H1 (cell line): Measurements from ENCODE around the gene ENAH. TPM values are rescaled to one million over a fixed set of nuclear protein-coding genes. Genes with fewer than 3 reads are reported as not detected.

Experiments used
- CREB1 ChIP-seq: IDR thresholded peaks from 2 replicates; pipeline ENCODE4 v1.6.1; 2012; ENCODE audit warnings: inconsistent platforms
- KDM4A ChIP-seq: IDR thresholded peaks from one replicate; pipeline ENCODE4 v1.7.1; 2012; ENCODE audit warnings: low read depth, mild to moderate bottlenecking, moderate library complexity, low read length, inconsistent platforms; ENCODE audit not compliant: severe bottlenecking
- PHF8 ChIP-seq: fragments of 200-600 bp; sonication (generic); conservative IDR thresholded peaks from 2 replicates; pipeline ENCODE4 v1.7.1; 2012; ENCODE audit warnings: low read depth, mild to moderate bottlenecking, inconsistent platforms, low read length, moderate library complexity
- RFX5 ChIP-seq: IDR thresholded peaks from 2 replicates; pipeline ENCODE4 v1.6.1; 2011; ENCODE audit warnings: low read depth, low read length, improper control_type of control experiment, borderline replicate concordance
- USF2 ChIP-seq: IDR thresholded peaks from 2 replicates; pipeline ENCODE4 v1.6.1; 2011; ENCODE audit warnings: low read length, improper control_type of control experiment
- polyA plus RNA-seq, 7 experiments: library from polyadenylated mRNA; depleted of rRNA in 3 of 7; stranded (reverse) in 5 of 7; unstranded in 2 of 7; fragments of >200 nt in 5 of 7; fragments of 200-250 nt in 2 of 7; gene quantifications; 1 replicate in 5 of 7; 2 replicates in 1 of 7; 4 replicates in 1 of 7; pipeline versions ENCODE4 v1.2.1 to v1.2.3, GENCODE V29; 2011 to 2013; ENCODE audit warnings: missing spikeins in 2 of 7, mixed read lengths in 2 of 7
- total RNA-seq: library from RNA; stranded (reverse); fragmentation: NEBNext Ultra II Directional; extraction: Animal tissue kit (Norgen Biotek cat#: 25700); gene quantifications from 2 replicates; pipeline ENCODE4 v1.2.1, GENCODE V29; 2021

The ENAH gene
- total and polyA plus RNA-seq, 2 of the 8 experiments (the other 6 are each of a cell fraction or from before 2014, with no cell fraction given) = 39.1 to 335 TPM

- TF ChIP-seq RFX5 (no peak), CREB1 (no peak), USF2 (no peak), KDM4A (no peak), PHF8 (no peak)
These were observed 39.6 kb upstream of the ENAH start (continued) for GRCh38 chr1:225692517-225692879.
